GM21576 (cell line): ENCODE results near the gene ZNF747.
A peak's percentile ranks its signal among the peaks of the same experiment; 100 is the strongest.

Experiments
- ATAC-seq: cut with Tn5 transposase; IDR thresholded peaks from one replicate; pipeline ENCODE4 v1.9.1; 2021; ENCODE audit warnings: mild to moderate bottlenecking, moderate library complexity; ENCODE audit not compliant: unreplicated experiment

ZNF747 gene

DNA sequence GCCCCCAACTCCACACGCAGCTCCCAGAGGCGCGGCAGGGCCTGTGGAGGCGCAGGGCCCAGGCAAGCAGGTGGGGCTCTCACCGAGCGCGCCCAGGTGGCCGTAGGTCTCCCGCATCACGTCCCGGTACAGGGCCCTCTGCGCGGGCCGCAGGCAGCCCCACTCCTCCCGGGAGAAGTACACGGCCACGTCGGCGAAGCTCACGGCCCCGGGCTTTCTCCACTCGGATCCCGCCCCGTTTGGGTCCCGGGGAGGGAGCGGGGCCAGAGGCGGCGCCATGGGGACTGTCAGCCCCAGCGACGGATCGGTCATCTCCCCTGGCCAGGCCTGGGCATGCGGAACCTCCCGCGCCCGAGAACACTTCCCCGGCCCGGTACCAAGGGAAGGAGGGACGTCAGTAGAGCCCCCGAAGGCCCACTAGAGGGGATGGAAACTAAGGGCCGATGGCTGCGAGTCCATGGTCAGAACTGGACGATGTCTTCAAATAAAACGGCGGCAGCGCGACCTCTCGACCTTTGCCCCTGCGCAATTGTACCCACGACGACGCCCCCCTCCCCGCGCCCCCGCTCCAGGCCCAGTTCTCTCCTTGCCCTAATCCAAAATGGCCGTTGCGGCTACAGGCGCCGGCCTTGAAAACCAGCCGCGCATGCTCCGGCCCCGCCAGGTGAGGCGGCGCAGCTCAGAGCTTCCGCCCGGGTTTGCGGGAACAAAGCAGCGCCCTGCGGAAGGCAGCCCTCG is at the start of gene ZNF747:
ZNF747 (minus strand) TSS at position 491 of the 738 bp plus-strand sequence; CDS start at position 312, 179 bp downstream.
- peak; percentile 48 for ATAC-seq

DNA sequence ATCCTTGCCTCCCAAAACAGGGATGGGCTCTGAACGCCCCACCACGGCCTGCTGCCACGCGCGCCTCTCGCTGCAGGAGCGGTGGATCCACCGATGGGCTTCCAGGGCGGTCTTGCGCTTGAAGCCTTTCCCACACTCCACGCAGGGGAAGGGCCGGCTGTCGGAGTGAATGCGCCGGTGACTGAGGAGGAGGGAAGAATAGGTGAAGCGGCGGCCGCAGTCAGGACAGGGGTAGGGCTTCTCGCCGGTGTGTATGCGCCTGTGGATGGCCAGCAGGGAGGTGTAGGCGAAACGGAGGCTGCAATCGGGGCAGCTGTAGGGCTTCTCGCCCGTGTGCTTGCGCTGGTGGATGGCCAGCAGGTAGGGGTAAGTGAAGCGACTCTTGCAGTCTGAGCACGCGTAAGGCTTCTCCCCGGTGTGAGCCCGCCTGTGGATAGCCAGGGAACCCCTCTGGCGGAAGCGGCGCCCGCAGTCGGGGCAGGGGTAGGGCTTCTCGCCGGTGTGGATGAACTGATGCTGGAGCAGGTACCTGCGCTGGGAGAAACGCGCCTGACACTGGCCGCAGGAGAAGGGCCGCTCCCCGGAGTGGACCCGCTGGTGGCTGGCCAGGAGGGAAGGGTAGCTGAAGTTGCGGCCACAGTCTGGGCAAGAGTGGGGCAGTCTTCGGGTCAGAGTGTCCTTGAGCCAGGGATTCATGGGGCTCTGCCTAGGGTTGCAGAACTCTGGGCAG is 48.1 kb upstream of the ZNF747 start:
- ATAC-seq, result no peak

DNA sequence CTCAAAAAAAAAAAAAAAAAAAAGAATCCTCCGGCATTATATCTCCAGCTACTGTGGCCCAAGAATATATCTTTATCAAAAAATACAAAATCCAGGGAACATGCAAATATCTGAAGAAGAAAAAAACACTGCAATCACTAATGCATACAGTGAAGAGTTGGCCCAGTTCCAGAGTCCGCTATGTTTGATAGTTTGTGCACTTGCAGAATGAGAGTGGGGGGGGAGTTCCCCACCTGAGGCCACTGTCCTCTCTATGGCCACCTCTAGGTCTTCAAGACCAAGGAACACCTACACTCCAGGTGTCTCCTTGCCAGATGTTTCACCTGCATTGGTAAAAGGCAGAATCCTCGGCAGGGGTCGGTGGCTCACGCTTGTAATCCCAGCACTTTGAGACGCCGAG is 46.8 kb upstream of the ZNF747 start:
- no peak for ATAC-seq

- no peak for ATAC-seq
Observed at GRCh38 chr16:30574678-30575077, 40.0 kb upstream of the ZNF747 start.

DNA sequence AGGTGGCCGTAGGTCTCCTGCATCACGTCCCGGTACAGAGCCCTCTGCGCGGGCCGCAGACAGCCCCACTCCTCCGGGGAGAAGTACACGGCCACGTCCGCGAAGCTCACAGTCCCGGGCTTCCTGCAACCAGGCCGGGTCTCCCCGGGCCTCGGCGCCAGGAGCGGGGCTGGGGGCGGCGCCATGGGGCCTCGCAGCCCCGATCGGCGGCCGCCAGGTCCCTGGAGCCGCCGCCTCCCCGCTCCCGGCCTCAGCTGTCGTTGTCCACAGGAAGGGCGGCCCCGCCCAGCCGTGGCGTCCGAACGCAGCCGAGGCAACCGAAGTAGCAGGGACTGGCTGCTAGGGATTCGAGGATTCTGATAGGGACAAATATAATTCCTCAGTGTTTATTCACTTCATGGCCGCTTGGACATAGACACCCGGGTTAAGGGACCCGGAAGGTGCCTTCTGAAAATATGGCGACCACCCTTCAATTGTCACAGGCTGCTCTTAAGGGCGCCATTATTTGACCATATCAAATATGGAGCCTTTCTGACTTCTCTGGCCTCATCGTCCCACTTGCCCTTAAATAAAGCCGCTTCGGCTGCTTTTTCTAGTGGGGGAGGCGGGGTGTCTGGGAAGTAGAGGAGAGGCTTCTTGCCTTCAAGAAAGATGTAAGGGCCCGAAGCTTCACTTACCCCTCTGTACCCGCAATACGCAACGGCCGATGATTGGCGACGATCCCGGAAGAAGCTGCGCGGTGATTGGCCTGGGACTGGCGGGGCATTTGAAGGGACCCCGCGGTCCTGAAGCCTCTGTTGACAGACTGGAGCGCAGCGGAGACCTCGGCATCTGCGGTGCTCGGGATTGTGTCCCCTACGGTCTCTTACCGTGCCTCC is 37.0 kb upstream of the ZNF747 start, which contains the start of gene ZNF688:
ZNF688 (minus strand) TSS at position 270 of the 878 bp plus-strand sequence; CDS start at position 185, 85 bp downstream.
- peak; percentile 63 for ATAC-seq

GRCh38 chr16:30570636-30571444 is 36.2 kb upstream of the ZNF747 start:
- ATAC-seq, result peak; percentile 2

GRCh38 chr16:30569746-30570635 is 35.3 kb upstream of the ZNF747 start:
- no peak for ATAC-seq

DNA sequence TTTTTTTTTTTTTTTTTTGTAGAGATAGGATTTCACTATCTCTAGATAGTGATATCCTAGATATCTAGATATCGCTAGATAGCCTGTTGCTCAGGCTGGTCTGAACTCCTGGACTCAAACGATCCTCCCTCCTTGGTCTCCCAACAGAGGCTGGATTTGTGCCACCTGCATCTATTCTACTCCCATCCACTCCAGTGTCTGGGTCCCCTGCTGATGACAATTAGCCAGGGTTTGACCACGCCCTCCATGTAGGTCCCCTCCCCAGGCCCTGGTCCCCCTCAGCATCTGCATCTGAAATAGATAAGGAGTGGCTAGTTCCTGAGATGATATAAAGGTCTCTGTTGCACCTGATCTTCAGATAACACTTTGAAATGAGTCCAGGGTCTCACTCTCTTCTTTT is 34.6 kb upstream of the ZNF747 start:
- ATAC-seq, result no peak

DNA sequence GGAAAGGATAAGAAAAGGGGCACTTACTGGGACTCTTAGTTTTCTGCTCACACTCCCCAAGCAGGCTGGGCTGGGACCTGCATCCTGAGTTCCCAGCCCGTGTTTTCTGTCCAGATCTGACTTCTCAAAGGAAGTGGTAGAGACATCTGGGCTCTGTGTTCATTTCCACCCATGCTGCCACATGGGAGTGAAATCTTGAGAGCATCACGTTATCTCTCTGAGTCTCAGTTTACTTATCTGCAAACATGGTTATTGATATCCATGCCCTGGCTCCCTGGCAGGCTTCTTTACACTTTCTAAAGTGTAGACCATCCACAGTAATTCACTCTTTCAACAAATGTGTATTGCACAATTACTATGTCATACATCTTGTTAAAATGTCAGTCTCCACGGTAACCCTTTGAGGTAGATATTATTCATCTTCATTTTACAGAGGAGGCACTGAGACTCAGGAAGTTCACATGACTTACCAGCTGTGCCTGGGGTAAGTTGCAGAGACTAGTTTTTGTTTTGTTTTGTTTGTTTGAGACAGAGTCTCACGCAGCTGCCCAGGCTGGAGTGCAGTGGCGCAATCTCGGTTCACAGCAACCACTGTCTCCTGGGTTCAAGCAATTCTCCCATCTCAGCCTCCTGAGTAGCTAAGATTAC is 33.5 kb upstream of the ZNF747 start:
- ATAC-seq, result no peak

DNA sequence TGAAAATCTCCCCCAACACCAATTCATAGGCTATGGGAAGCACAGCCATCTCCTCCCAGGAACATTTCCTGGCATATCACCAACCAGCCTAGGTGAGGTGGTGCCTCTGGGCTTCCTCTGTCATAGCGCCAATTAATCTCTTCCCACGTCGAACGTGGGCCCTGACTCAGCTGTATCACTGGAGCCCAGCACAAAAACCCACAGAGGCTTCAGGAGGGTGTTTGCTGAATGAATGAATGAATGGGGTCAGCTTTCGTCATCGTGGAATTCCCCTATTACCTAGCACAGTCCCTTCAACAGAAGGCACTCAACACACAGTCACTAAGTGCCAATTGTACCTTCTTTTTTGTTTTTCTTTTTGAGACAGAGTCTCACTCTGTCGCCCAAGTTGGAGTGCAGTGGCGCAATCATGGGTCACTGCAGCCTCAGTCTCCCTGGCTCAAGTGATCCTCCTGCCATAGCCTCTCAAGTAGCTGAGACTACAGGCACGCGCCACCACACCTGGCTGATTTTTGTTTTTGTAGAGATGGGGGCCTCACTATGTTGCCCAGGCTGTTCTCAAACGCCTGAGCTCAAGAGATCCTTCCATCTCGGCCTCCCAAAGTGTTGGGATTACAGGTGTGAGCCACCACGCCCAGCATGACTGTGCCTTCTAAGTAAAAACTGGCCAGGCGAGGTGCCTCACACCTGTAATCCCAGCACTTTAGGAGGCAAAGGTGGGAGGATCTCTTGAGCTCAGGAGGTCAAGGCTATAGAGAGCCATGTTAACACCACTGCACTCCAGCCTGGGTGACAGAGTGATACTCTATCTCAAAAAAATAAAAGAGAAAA is 32.7 kb upstream of the ZNF747 start:
- ATAC-seq, result no peak

- ATAC-seq, result no peak
Observed at GRCh38 chr16:30566531-30566930, 31.9 kb upstream of the ZNF747 start.

DNA sequence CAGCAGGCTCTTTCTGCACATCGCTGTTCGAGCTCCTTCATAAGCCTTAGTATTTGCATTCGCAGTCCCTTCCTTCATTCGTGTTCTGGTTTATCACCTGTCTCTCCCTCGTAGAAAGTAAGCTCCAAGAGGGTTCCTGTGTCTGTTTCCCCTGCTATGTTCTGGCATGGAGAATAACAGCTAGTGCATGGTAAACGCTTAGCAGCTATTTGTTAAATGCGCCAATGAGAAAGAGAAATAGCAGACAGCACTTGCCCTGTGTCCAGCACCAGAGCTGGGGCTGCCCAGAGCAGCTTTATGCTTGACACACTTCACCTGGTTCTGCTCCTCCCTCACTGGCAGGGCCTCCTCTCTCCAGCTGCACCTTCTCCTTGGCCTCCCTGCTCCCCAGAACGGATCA is 31.3 kb upstream of the ZNF747 start:
- ATAC-seq, result no peak

- no peak for ATAC-seq
Observed at GRCh38 chr16:30565526-30565925, 30.9 kb upstream of the ZNF747 start.

- no peak for ATAC-seq
Observed at GRCh38 chr16:30562021-30562420, 27.4 kb upstream of the ZNF747 start.

GRCh38 chr16:30561089-30561816 is 26.6 kb upstream of the ZNF747 start:
- ATAC-seq, result no peak

- ATAC-seq, result no peak
Observed at GRCh38 chr16:30559690-30560089, 25.0 kb upstream of the ZNF747 start.

DNA sequence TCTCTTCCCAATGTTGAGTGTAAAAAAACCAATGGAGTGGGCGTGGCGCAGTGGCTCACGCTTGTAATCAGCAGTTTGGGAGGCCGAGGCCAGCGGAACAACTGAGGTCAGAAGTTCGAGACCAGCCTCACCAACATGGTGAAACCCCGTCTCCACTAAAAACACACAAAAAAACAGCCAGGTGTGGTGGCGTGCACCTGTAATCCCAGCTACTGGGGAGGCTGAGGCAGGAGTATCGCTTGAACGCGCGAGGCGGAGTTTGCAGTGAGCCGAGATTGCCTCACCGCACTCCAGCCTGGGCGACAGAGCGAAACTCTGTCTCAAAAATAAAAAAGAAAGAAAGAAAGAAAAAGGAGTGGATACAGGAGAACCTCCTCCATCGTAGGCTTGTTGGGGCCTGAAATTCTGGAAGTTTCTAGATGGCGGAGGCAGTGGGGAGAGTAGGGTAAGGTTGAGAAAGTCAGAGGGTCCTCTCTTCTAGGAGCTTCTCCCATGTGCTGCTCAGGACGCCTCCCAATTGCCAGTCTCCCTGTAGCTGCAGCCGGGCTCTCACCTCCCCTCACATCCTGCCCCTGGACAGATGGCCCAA is 24.2 kb upstream of the ZNF747 start:
- ATAC-seq, result no peak
